Measurements from ENCODE around the gene PLAAT1. TPM values are rescaled to one million over a fixed set of nuclear protein-coding genes. Genes with fewer than 3 reads are reported as not detected.

PLAAT1 gene
- total RNA-seq, 1 donor from 2014 or later = 7.4 TPM

DNA sequence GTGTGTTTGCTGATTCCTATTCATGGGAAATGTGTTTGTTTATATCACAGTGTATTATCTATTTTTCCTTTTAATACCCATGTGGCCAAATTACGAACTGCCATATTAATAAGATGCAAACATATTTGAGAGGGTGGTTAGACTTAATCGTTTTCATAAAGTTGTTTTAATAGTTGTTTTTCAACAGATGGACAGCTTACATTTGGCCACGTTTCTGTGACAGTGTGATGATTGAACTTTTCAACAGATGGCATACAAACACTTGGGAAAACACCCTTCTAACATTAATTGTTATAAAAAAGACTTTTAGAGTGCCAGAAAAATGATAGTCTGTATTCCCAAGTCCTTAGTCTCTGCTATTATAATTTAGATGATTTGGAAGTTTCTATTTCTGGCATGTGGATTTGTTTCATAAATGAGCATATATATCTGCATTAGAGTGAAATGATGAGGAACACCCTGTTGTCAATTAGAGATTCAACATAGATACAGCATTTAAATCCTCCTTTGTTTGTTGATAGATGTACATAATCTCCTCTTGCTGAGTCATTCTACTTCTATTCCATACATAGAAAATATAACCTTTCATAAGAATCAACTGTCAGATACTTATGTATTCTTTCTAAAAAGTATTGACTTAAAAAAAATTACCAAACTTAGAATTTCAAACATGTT lies 13.1 kb downstream of the PLAAT1 start:
- ATAC-seq = no peak

- ATAC-seq = no peak
Observed at GRCh38 chr3:193261970-193262369, 20.9 kb downstream of the PLAAT1 start.

DNA sequence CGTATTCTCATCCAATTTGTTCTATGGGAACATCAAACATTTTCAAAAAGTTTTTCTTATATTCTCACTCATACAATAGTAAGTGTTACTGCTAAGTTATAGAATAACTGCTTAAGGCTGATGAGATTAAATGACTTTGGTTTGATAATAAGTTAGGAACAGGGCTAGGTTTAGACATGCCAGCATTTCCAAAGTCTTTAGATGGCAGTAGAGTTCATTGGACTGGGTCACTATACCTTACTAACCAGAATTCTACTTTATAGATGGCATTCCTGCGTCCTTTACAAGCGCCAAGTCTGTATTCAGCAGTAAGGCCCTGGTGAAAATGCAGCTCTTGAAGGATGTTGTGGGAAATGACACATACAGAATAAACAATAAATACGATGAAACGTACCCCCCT lies 21.7 kb downstream of the PLAAT1 start:
- no peak for ATAC-seq

GRCh38 chr3:193269343-193270028 lies 28.5 kb downstream of the PLAAT1 start:
- ATAC-seq = no peak

DNA sequence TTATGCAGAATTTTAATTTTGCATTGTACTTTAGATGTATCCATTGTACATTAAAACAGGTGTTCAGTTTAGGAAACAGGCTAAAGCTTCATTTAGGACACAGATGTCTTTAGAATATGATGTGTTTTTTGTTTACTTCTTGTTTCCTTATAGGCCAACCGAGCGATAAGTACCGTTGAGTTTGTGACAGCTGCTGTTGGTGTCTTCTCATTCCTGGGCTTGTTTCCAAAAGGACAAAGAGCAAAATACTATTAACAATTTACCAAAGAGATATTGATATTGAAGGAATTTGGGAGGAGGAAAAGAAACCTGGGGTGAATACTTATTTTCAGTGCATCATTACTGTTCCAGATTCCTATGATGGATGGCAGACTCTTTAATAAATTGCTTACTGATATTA lies 29.4 kb downstream of the PLAAT1 start:
- no peak for ATAC-seq

DNA sequence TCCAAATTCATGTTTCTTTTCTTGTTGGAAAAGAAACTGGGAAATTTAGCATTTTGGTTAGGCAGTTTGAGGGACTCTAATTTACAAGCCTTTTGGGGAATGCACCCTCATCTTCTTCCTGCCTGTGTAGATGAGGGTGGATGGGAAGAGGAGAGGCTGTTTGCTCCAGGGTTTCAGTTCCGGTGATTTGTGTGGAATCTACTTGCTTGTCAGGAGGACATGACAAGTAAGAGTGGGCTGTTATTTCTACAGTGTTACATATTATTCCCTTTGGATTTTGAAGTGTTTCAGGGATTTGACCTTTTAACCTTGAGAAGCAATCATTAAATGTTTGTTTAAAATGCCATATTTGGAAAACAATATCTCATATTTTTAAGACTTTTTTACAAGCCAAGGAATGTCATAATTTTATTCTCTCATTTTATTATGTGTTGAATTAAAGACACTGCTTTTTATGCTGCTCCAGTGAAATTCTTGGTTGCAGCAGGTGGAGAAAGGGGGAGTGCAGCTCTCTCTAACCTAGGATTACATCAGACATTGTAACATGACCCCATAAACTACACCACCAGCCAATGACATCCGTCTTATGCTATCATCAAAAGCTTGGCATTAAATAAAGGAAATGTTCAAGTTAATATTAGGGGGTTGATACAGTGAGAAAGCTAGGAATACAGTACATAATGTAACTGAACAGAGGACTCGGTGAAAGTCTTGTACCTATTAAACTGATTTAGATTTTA lies 30.2 kb downstream of the PLAAT1 start:
- no peak for ATAC-seq

DNA sequence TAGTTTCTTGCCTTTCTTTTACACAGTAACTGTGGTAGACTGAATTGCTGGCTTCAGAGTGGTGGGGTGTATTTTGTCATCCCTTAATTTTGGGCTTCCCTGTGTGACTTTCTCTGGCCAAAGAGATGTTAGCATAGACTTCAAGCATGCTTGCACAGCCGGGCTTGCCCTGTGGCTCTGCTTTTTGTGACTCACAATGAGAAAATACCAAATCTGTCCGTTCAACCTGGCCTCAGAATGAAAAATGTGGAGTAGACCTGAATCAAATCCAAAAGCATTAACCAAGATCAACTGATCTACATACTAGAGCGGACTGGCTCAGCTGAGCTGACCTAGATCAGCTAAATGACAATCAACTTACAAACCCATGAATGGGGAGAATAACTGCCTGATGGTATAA lies 51.4 kb downstream of the PLAAT1 start:
- ATAC-seq = peak; percentile 78

GRCh38 chr3:193295985-193296384 lies 55.0 kb downstream of the PLAAT1 start:
- ATAC-seq = peak; percentile 44

GRCh38 chr3:193297421-193297820 lies 56.4 kb downstream of the PLAAT1 start:
- no peak for ATAC-seq

GRCh38 chr3:193301433-193301832 lies 60.4 kb downstream of the PLAAT1 start:
- ATAC-seq = peak; percentile 99

DNA sequence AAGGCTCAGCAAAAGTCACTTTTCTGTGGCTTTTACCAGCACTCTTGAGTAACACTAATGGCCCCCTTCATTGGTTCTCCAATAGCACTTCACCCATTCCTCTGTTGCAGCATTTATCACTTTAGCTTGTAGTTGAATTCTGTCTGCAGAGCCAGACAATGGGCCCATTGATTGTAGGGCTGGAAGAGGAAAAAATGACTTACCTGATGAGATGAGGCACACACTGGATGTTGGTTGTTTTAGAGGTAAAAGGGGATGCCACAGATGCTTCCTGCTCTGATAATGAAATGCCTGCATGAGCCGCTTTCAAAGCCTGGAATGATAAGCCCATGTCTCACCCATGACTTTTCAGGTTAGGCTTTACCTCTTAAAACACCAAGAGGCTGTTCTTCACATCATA lies 64.3 kb downstream of the PLAAT1 start:
- ATAC-seq = no peak

GRCh38 chr3:193310914-193311723 lies 70.1 kb downstream of the PLAAT1 start:
- no peak for ATAC-seq

DNA sequence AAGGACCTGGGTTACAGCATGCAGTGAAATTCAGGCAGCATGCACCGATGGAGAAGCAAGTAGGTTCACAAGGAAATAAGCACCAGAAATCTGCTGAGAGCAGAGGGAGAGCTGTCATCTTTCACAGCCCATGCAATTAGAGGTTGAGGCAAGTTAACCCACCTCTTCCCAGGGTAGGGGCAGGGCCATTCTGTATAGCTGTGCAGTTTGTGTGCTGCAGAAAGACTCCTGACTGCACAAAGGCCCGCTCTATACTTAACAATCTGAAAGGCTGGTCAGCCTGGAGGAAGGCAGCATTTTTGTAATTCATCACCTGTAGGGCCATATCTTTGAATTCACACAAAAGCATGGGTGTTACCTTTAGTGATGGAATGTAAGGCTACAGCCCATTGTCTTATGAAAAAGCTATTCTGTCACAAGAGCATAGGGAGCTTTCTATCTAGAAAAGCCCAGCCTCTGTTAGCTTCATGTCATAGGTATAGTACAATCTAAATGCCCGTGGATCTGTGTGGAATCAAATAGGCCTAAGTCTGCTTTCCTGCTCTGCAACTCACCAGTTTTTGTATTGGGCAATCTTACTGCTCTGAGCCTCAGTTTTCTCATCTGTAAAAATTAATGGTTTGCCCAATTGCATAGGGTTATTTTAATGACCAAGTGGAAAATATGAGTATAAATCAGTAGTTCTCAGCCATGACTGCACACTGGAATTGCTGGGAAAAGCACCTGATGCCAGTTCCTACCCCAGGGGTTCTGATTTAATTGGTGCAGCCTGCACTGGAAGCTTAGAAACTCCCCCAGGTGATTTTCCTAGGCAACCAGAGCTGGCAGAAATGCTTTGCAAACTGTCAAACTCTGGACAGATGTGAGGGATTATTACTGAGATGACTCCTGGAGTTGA lies 72.3 kb downstream of the PLAAT1 start:
- no peak for ATAC-seq

DNA sequence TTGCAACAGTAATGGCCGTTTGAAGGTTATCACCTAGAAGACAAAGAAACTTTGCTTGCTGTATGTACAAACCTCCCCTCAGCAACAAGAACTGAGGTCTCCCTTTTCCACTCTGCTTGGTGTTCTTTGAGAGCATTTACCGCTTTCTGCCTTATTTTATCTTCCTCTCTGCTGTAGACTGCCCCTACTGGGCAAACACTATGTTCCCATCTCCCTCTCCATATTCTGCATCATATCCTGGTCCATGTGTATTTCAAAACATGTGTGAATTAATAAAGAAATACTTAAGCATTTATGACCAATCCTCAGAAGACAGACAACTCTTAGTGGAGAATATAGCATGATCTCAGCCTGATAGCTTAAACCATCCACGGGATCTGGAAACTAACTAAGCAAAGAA lies 73.1 kb downstream of the PLAAT1 start:
- ATAC-seq = no peak

DNA sequence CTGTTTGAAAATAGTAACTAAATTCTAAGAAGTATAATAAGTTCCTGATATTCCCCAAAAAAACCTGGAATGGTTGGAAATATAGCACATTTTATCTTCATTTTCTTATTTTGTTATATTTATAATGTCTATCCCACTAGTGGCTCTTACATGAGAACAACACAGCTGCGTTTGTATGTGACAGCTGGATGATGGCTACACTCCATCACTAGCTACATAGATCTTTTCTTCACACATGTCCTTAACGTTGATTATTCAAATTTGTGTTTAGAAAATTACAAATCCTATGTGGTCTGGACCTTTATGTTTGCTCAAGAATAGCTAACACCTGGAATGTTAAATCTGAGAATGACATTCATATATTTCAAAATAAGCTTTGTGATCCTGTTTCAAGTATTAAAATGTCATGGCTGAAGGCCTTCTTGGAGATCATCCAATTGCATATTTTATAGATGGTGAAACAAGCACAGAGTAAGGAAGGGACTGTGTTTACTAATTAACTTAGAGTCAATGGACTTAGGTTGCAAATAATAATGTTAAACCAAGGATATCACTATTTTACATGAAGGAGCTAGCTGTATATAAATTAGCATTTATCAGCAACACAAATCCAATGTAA lies 76.8 kb downstream of the PLAAT1 start:
- ATAC-seq = no peak

Other genes starting within 250 kb of the PLAAT1 start
- gene ATP13A5, start 137.5 kb downstream of the PLAAT1 start, total RNA-seq = 0.12 TPM

Measured in esophagus mucosa (tissue), 1 donor.